GM12878 (cell line): ENCODE data around the gene CRKL. TPM values are rescaled to one million over a fixed set of nuclear protein-coding genes. Genes with fewer than 3 reads are reported as not detected.

Experiments used
- ASH2L ChIP-seq: fragments of 300-600, 200-600 bp; sonication (generic); IDR thresholded peaks from 2 replicates; pipeline ENCODE4 v1.6.1; 2017; ENCODE audit warnings: low read depth, mild to moderate bottlenecking, borderline replicate concordance
- ATF3 ChIP-seq: IDR thresholded peaks from 2 replicates; pipeline ENCODE4 v1.6.1; 2011; ENCODE audit warnings: low read depth, mild to moderate bottlenecking, low read length, moderate library complexity, borderline replicate concordance; ENCODE audit errors: extremely low read depth
- BCL11A ChIP-seq: IDR thresholded peaks from 2 replicates; pipeline ENCODE4 v1.6.1; 2011; ENCODE audit warnings: low read depth, low read length
- BMI1 ChIP-seq: fragments of 450-650 bp; IDR thresholded peaks from 2 replicates; pipeline ENCODE4 v1.6.1; 2016; ENCODE audit warnings: mild to moderate bottlenecking, moderate library complexity, borderline replicate concordance
- CBX3 ChIP-seq: fragments of 200-600 bp; sonication (generic); IDR thresholded peaks from 2 replicates; pipeline ENCODE4 v1.6.1; 2016; ENCODE audit warnings: low read depth, borderline replicate concordance
- CREB1 ChIP-seq: IDR thresholded peaks from 2 replicates; pipeline ENCODE4 v1.6.1; 2012; ENCODE audit warnings: low read depth, mild to moderate bottlenecking, inconsistent platforms
- EGR1 ChIP-seq, 2 experiments: IDR thresholded peaks; 1 replicate in 1 of 2; 2 replicates in 1 of 2; pipeline ENCODE4 v1.6.1; 2011 to 2012; ENCODE audit warnings: low read depth in 2 of 2, low read length in 2 of 2, borderline replicate concordance in 1 of 2, mild to moderate bottlenecking in 1 of 2, moderate library complexity in 1 of 2
- FOS ChIP-seq: IDR thresholded peaks from 3 replicates; pipeline ENCODE4 v1.6.1; 2011; ENCODE audit warnings: borderline replicate concordance; ENCODE audit not compliant: insufficient read length; ENCODE audit errors: extremely low read depth
- GATAD2B ChIP-seq: fragments of 450-650 bp; conservative IDR thresholded peaks from 2 replicates; pipeline ENCODE4 v1.6.1; 2017; ENCODE audit warnings: low read depth, mild to moderate bottlenecking, moderate library complexity
- MEF2A ChIP-seq: IDR thresholded peaks from 2 replicates; pipeline ENCODE4 v1.6.1; 2011; ENCODE audit warnings: low read depth, mild to moderate bottlenecking, low read length, moderate library complexity; ENCODE audit not compliant: insufficient read depth
- NR2C1 ChIP-seq: fragments of 450-650 bp; IDR thresholded peaks from 2 replicates; pipeline ENCODE4 v1.6.1; 2017; ENCODE audit warnings: antibody characterized with exemption, mild to moderate bottlenecking, moderate library complexity
- NR2C2 ChIP-seq: IDR thresholded peaks from 2 replicates; pipeline ENCODE4 v1.6.1; 2011; ENCODE audit warnings: borderline replicate concordance, low read depth; ENCODE audit not compliant: control insufficient read depth, insufficient read length
- PKNOX1 ChIP-seq: fragments of 450-650 bp; IDR thresholded peaks from 2 replicates; pipeline ENCODE4 v1.6.1; 2016; ENCODE audit warnings: mild to moderate bottlenecking
- SIN3A ChIP-seq: IDR thresholded peaks from 2 replicates; pipeline ENCODE4 v1.6.1; 2012; ENCODE audit warnings: low read depth, low read length, improper control_type of control experiment
- SIX5 ChIP-seq: IDR thresholded peaks from 2 replicates; pipeline ENCODE4 v1.6.1; 2011; ENCODE audit warnings: mild to moderate bottlenecking, low read depth, low read length, moderate library complexity; ENCODE audit not compliant: severe bottlenecking
- SREBF1 ChIP-seq: IDR thresholded peaks from 2 replicates; pipeline ENCODE4 v1.6.1; 2012; ENCODE audit warnings: mild to moderate bottlenecking, low read length
- TAF1 ChIP-seq: IDR thresholded peaks from 2 replicates; pipeline ENCODE4 v1.6.1; 2011; ENCODE audit warnings: mild to moderate bottlenecking, low read depth, low read length, borderline replicate concordance
- ZNF274 ChIP-seq: IDR thresholded peaks from one replicate; pipeline ENCODE4 v1.8.0; 2011; ENCODE audit not compliant: insufficient read length, insufficient read depth
- ZZZ3 ChIP-seq: IDR thresholded peaks from 2 replicates; pipeline ENCODE4 v1.6.1; 2011; ENCODE audit warnings: low read depth; ENCODE audit not compliant: control insufficient read depth, insufficient read length
- polyA plus RNA-seq, 11 experiments: library from polyadenylated mRNA; depleted of rRNA in 4 of 11; unstranded in 6 of 11; stranded (reverse) in 5 of 11; fragments of >200 nt; fragmentation: Nextera tagmentation in 4 of 11; fragmentation: Illumina TruSeq in 1 of 11; extraction: Ambion mirVana in 4 of 11; extraction: Trizol in 1 of 11; gene quantifications; 1 replicate in 1 of 11; 2 replicates in 10 of 11; pipeline versions ENCODE4 v1.2.1 to v1.2.3, GENCODE V29; 2011 to 2016; ENCODE audit warnings: inconsistent platforms in 2 of 11, missing spikeins in 2 of 11, low read depth in 1 of 11
- total RNA-seq, 4 experiments: library from RNA; depleted of rRNA in 3 of 4; stranded (reverse); fragments of >200 nt in 3 of 4; fragmentation: Illumina TruSeq in 1 of 4; extraction: Trizol in 1 of 4; gene quantifications; 2 replicates each; pipeline versions ENCODE4 v1.2.1 to v1.2.3, GENCODE V29; 2013 to 2021
- TF ChIP-seq, protein P1 (sequence below): fragments of 450-650 bp; IDR thresholded peaks from 2 replicates; pipeline ENCODE4 v1.6.1; 2018; ENCODE audit warnings: borderline replicate concordance, mild to moderate bottlenecking; ENCODE audit not compliant: partially characterized antibody
- TF ChIP-seq, protein P2 (sequence below): IDR thresholded peaks from 2 replicates; pipeline ENCODE4 v1.6.1; 2012; ENCODE audit warnings: low read length, inconsistent platforms
- TF ChIP-seq, protein P3 (sequence below): fragments of 450-650 bp; conservative IDR thresholded peaks from 2 replicates; pipeline ENCODE4 v1.6.1; 2017; ENCODE audit warnings: mild to moderate bottlenecking, moderate library complexity

The CRKL gene
- total and polyA plus RNA-seq, 10 of the 15 experiments (the other 5 are each of a cell fraction or from before 2014, with no cell fraction given), result 12.6 to 61.2 (median 32.7) TPM

- TF ChIP-seq, protein P1, sequence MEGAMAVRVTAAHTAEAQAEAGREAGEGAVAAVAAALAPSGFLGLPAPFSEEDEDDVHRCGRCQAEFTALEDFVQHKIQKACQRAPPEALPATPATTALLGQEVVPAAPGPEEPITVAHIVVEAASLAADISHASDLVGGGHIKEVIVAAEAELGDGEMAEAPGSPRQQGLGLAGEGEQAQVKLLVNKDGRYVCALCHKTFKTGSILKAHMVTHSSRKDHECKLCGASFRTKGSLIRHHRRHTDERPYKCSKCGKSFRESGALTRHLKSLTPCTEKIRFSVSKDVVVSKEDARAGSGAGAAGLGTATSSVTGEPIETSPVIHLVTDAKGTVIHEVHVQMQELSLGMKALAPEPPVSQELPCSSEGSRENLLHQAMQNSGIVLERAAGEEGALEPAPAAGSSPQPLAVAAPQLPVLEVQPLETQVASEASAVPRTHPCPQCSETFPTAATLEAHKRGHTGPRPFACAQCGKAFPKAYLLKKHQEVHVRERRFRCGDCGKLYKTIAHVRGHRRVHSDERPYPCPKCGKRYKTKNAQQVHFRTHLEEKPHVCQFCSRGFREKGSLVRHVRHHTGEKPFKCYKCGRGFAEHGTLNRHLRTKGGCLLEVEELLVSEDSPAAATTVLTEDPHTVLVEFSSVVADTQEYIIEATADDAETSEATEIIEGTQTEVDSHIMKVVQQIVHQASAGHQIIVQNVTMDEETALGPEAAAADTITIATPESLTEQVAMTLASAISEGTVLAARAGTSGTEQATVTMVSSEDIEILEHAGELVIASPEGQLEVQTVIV, result peak; percentile 43
- no peak for TF ChIP-seq SREBF1
- TF ChIP-seq NR2C1, result peak; percentile 13; the same call in 1 of the 2 replicates
- TF ChIP-seq GATAD2B, result peak; percentile 92
- no peak for TF ChIP-seq CBX3
- peak; percentile 76 for TF ChIP-seq SIX5
- TF ChIP-seq BCL11A, result no peak
- TF ChIP-seq SIN3A, result peak; percentile 62; the same call in 1 of the 2 replicates
- TF ChIP-seq, protein P2, sequence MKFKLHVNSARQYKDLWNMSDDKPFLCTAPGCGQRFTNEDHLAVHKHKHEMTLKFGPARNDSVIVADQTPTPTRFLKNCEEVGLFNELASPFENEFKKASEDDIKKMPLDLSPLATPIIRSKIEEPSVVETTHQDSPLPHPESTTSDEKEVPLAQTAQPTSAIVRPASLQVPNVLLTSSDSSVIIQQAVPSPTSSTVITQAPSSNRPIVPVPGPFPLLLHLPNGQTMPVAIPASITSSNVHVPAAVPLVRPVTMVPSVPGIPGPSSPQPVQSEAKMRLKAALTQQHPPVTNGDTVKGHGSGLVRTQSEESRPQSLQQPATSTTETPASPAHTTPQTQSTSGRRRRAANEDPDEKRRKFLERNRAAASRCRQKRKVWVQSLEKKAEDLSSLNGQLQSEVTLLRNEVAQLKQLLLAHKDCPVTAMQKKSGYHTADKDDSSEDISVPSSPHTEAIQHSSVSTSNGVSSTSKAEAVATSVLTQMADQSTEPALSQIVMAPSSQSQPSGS, result no peak
- TF ChIP-seq ZNF274, result no peak
- TF ChIP-seq ATF3, result no peak
- TF ChIP-seq MEF2A, result no peak
- peak in 1 of 2 experiments; percentile 15; a peak in 1 of 3 replicates for TF ChIP-seq EGR1 (IDR thresholded peaks at IDR 0.05; ENCODE audit: borderline replicate concordance in 1 of 2, low read depth in 2 of 2, low read length in 2 of 2)
- TF ChIP-seq CREB1, result peak; percentile 80
- TF ChIP-seq ZZZ3, result no peak
- TF ChIP-seq, protein P3, sequence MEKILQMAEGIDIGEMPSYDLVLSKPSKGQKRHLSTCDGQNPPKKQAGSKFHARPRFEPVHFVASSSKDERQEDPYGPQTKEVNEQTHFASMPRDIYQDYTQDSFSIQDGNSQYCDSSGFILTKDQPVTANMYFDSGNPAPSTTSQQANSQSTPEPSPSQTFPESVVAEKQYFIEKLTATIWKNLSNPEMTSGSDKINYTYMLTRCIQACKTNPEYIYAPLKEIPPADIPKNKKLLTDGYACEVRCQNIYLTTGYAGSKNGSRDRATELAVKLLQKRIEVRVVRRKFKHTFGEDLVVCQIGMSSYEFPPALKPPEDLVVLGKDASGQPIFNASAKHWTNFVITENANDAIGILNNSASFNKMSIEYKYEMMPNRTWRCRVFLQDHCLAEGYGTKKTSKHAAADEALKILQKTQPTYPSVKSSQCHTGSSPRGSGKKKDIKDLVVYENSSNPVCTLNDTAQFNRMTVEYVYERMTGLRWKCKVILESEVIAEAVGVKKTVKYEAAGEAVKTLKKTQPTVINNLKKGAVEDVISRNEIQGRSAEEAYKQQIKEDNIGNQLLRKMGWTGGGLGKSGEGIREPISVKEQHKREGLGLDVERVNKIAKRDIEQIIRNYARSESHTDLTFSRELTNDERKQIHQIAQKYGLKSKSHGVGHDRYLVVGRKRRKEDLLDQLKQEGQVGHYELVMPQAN, result peak; percentile 72; the same call in 1 of the 2 replicates
- peak; percentile 21; the same call in 1 of the 2 replicates for TF ChIP-seq PKNOX1
- TF ChIP-seq FOS, result no peak
- TF ChIP-seq TAF1, result peak; percentile 47; the same call in 1 of the 2 replicates
- TF ChIP-seq ASH2L, result no peak
- no peak for TF ChIP-seq NR2C2
- TF ChIP-seq BMI1, result no peak
Observed at GRCh38 chr22:20981787-20982562, 64.8 kb downstream of the CRKL start, which contains the start of gene LZTR1 (continued).
